Mucosa of descending colon (tissue), 3 donors: ENCODE results near the gene NRP2. TPM values are rescaled to one million over a fixed set of nuclear protein-coding genes. Genes with fewer than 3 reads are reported as not detected.
A peak's percentile ranks its signal among the peaks of the same experiment; 100 is the strongest.

Source experiments
- ATAC-seq: fragments of 200-7000 bp; cut with Tn5 transposase; one replicate; pipeline ENCODE4 v1.9.1; 2020; ENCODE audit warnings: mild to moderate bottlenecking, moderate library complexity
- DNase-seq, 3 donors: peaks; one replicate each; pipeline ENCODE4 v3.0.0-alpha.2; 2020
- H3K36me3 ChIP-seq: fragments of 200-600 bp; one replicate; pipeline ENCODE4 v1.8.0; 2021; ENCODE audit warnings: low read depth, mild to moderate bottlenecking
- H3K4me1 ChIP-seq: fragments of 200-600 bp; one replicate; pipeline ENCODE4 v1.8.0; 2021; ENCODE audit warnings: low read depth, mild to moderate bottlenecking
- H3K4me3 ChIP-seq: fragments of 200-600 bp; one replicate; pipeline ENCODE4 v1.8.0; 2021; ENCODE audit warnings: mild to moderate bottlenecking
- H3K9me3 ChIP-seq: fragments of 200-600 bp; one replicate; pipeline ENCODE4 v1.8.0; 2021; ENCODE audit warnings: mild to moderate bottlenecking
- intact Hi-C, 2 donors: fragments of 100-400 bp; cut with DNase I in 1 of 2; cut with micrococcal nuclease in 1 of 2; formaldehyde crosslinking; loops; one replicate each; pipeline versions ENCODE4 v1.11.0 to v1.11.1; 2022; cut with DNase I, micrococcal nuclease
- total RNA-seq, 3 donors: library from RNA; stranded (reverse); fragmentation: NEBNext Ultra II Directional in 2 of 3; extraction: Animal tissue kit (Norgen Biotek cat#: 25700) in 2 of 3; gene quantifications; one replicate each; pipeline versions ENCODE4 v1.2.1 to v1.2.4, GENCODE V29; 2021 to 2023
- TF ChIP-seq, protein P1 (sequence below): fragments of 200-600 bp; IDR thresholded peaks from one replicate; pipeline ENCODE4 v1.8.0; 2022; ENCODE audit warnings: antibody characterized with exemption, mild to moderate bottlenecking
- donor health status: DM: no; HTN: no; CAD: no; lungs with moderate emphysema.
- donor health status: DM: no; HTN: no; CAD: no.
- donor health status: DM: no; HTN: yes; CAD: no.

NRP2 gene
- total RNA-seq, 3 donors from 2014 or later = 12.3 to 300 (median 19.2) TPM

GRCh38 chr2:205802941-205803340 is 120.6 kb downstream of the NRP2 start:
- no peaks in the 10 kb centered on the region for H3K4me1 ChIP-seq
- intact Hi-C loops = no loop called here

DNA sequence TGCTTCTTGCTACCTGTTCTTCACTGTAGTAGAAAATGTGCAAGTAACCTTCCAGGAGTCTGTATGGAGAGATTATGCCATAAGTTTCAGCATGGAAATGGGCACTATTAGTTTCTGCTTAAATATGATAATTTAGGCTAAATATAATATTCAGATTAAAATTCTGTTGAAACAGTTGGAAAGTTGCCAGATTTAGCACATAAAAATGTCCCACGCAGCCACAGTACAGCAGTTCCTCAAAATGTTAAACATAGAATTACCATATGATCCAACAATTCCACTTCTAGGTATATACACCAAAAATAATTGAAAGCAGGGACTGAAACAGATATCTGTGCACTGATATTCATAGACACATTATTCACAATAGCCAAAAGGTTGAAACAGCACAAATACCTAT is 121.2 kb downstream of the NRP2 start:
- intact Hi-C loops = no loop called here
- H3K4me1 ChIP-seq = no peaks in the 10 kb centered on the region
- no peak for ATAC-seq
- TF ChIP-seq, protein P1, sequence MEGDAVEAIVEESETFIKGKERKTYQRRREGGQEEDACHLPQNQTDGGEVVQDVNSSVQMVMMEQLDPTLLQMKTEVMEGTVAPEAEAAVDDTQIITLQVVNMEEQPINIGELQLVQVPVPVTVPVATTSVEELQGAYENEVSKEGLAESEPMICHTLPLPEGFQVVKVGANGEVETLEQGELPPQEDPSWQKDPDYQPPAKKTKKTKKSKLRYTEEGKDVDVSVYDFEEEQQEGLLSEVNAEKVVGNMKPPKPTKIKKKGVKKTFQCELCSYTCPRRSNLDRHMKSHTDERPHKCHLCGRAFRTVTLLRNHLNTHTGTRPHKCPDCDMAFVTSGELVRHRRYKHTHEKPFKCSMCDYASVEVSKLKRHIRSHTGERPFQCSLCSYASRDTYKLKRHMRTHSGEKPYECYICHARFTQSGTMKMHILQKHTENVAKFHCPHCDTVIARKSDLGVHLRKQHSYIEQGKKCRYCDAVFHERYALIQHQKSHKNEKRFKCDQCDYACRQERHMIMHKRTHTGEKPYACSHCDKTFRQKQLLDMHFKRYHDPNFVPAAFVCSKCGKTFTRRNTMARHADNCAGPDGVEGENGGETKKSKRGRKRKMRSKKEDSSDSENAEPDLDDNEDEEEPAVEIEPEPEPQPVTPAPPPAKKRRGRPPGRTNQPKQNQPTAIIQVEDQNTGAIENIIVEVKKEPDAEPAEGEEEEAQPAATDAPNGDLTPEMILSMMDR = no peak
- H3K36me3 ChIP-seq = no peaks in the 10 kb centered on the region
- peaks cover 2% of the 10 kb centered on the region for H3K9me3 ChIP-seq
- H3K4me3 ChIP-seq = no peak overlapping the region
- no peak for DNase-seq

More at GRCh38 chr2:205802941-205803340, 120.6 kb downstream of the NRP2 start:
- Histone ChIP-seq H3K9me3 (peaks cover 5% of the 10 kb centered on the region), H3K4me3 (no peak overlapping the region), H3K36me3 (no peaks in the 10 kb centered on the region)
- ATAC-seq (no peak), DNase-seq (no peak)
- TF ChIP-seq, protein P1 = no peak

- Histone ChIP-seq H3K4me3 (no peak overlapping the region), H3K9me3 (no peaks in the 10 kb centered on the region), H3K4me1 (no peaks in the 10 kb centered on the region), H3K36me3 (no peaks in the 10 kb centered on the region)
- TF ChIP-seq, protein P1 = no peak
- DNase-seq (no peak), ATAC-seq (no peak)
- intact Hi-C loops = no loop called here
Measured at GRCh38 chr2:205805136-205805535, 122.8 kb downstream of the NRP2 start.

- intact Hi-C loops = no loop called here
- ATAC-seq (peak; percentile 95), DNase-seq (peak; percentile 50 to 57 (median 53))
- H3K9me3 ChIP-seq = no peaks in the 10 kb centered on the region
- H3K4me1 ChIP-seq = no peaks in the 10 kb centered on the region
- TF ChIP-seq, protein P1 = no peak
- H3K36me3 ChIP-seq = no peaks in the 10 kb centered on the region
- no peak overlapping the region for H3K4me3 ChIP-seq
Measured at GRCh38 chr2:205806143-205806905, 124.0 kb downstream of the NRP2 start.

DNA sequence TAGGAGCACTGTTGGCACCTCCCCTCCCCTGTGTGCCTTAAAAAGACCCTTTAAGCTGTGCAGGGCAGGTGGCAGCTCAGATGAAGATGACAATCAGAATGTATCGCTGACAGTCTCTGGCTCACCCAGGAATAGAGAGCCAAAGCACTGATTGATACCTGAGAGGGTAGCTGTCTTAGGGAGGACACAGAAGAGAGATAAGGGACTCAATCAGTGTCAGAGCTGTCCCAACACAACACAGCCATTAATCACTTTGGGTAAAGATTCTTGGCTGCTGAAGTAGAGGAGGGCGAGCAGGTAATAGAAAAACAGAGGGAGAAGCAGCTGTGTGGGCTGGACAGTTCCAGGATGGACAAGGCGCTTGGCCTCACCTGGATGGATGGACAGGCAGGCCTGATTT is 124.9 kb downstream of the NRP2 start:
- TF ChIP-seq, protein P1 = no peak
- H3K36me3 ChIP-seq = no peaks in the 10 kb centered on the region
- no peaks in the 10 kb centered on the region for H3K9me3 ChIP-seq
- H3K4me3 ChIP-seq = no peak overlapping the region
- ATAC-seq (no peak), DNase-seq (no peak)
- intact Hi-C loops = no loop called here
- no peaks in the 10 kb centered on the region for H3K4me1 ChIP-seq
